HepG2 (cell line): ENCODE measurements around the gene IER2. TPM values are rescaled to one million over a fixed set of nuclear protein-coding genes. Genes with fewer than 3 reads are reported as not detected.

ENCODE experiments used
- AKAP8 ChIP-seq: sonication (generic); formaldehyde crosslinking; IDR thresholded peaks from 2 replicates; pipeline ENCODE4 v1.5.1; 2020; ENCODE audit warnings: mild to moderate bottlenecking, missing genetic modification reagents
- CBX1 ChIP-seq: IDR thresholded peaks from one replicate; pipeline ENCODE4 v1.6.1; 2016; ENCODE audit warnings: antibody characterized with exemption, low read depth
- CEBPG ChIP-seq: IDR thresholded peaks from 2 replicates; pipeline ENCODE4 v1.6.1; 2016
- HNF4A ChIP-seq: sonication (generic); formaldehyde crosslinking; IDR thresholded peaks from 2 replicates; pipeline ENCODE4 v1.4.0; 2020; ENCODE audit warnings: missing genetic modification reagents
- KDM1A ChIP-seq: IDR thresholded peaks from 2 replicates; pipeline ENCODE4 v1.6.1; 2016; ENCODE audit warnings: missing compliant biosample characterization
- KLF12 ChIP-seq: sonication (generic); formaldehyde crosslinking; IDR thresholded peaks from 2 replicates; pipeline ENCODE4 v1.4.0; 2020; ENCODE audit warnings: missing genetic modification reagents, borderline replicate concordance
- NFATC3 ChIP-seq: sonication (generic); formaldehyde crosslinking; IDR thresholded peaks from 2 replicates; pipeline ENCODE4 v1.5.1; 2020; ENCODE audit warnings: mild to moderate bottlenecking, missing genetic modification reagents
- NR2F6 ChIP-seq, 2 experiments: IDR thresholded peaks; 2 replicates each; pipeline ENCODE4 v1.6.1; 2016; ENCODE audit warnings: antibody characterized with exemption in 1 of 2, mild to moderate bottlenecking in 1 of 2
- NR3C1 ChIP-seq: sonication (generic); formaldehyde crosslinking; IDR thresholded peaks from 2 replicates; pipeline ENCODE4 v1.4.0; 2020; ENCODE audit warnings: missing genetic modification reagents
- ONECUT2 ChIP-seq: sonication (generic); formaldehyde crosslinking; IDR thresholded peaks from 2 replicates; pipeline ENCODE4 v1.4.0; 2020; ENCODE audit warnings: missing genetic modification reagents
- RFX5 ChIP-seq: IDR thresholded peaks from 2 replicates; pipeline ENCODE4 v1.6.1; 2011; ENCODE audit warnings: low read depth, low read length, improper control_type of control experiment
- SRSF1 ChIP-seq: fragments of 200-400 bp; formaldehyde crosslinking; optimal IDR thresholded peaks from 2 replicates; pipeline ENCODE3; 2017; ENCODE audit warnings: mild to moderate bottlenecking, low read depth, low read length, moderate library complexity
- THAP8 ChIP-seq: sonication (generic); formaldehyde crosslinking; IDR thresholded peaks from 2 replicates; pipeline ENCODE4 v1.5.1; 2020; ENCODE audit warnings: missing genetic modification reagents, mild to moderate bottlenecking, borderline replicate concordance
- ZBTB14 ChIP-seq: sonication (generic); formaldehyde crosslinking; IDR thresholded peaks from 2 replicates; pipeline ENCODE4 v1.4.0; 2020; ENCODE audit warnings: missing genetic modification reagents
- ZHX1 ChIP-seq: sonication (generic); formaldehyde crosslinking; IDR thresholded peaks from 2 replicates; pipeline ENCODE4 v1.8.1; 2022; ENCODE audit warnings: low read depth, mild to moderate bottlenecking, missing genetic modification reagents
- ZNF180 ChIP-seq: sonication (generic); formaldehyde crosslinking; IDR thresholded peaks from 2 replicates; pipeline ENCODE4 v1.4.0; 2020; ENCODE audit warnings: low read depth, missing genetic modification reagents, borderline replicate concordance
- ZNF234 ChIP-seq: sonication (generic); formaldehyde crosslinking; conservative IDR thresholded peaks from 2 replicates; pipeline ENCODE4 v1.5.1; 2020; ENCODE audit warnings: mild to moderate bottlenecking, missing genetic modification reagents
- ZNF260 ChIP-seq: sonication (generic); formaldehyde crosslinking; IDR thresholded peaks from 2 replicates; pipeline ENCODE4 v1.4.0; 2020; ENCODE audit warnings: missing genetic modification reagents, low read depth, mild to moderate bottlenecking, borderline replicate concordance
- ZNF317 ChIP-seq: sonication (generic); formaldehyde crosslinking; IDR thresholded peaks from 2 replicates; pipeline ENCODE4 v1.5.0; 2020; ENCODE audit warnings: mild to moderate bottlenecking, missing genetic modification reagents
- ZNF563 ChIP-seq: sonication (generic); formaldehyde crosslinking; IDR thresholded peaks from 2 replicates; pipeline ENCODE4 v1.8.0; 2022; ENCODE audit warnings: mild to moderate bottlenecking, moderate library complexity, missing genetic modification reagents
- ZNF598 ChIP-seq: sonication (generic); formaldehyde crosslinking; IDR thresholded peaks from 2 replicates; pipeline ENCODE4 v1.5.1; 2020; ENCODE audit warnings: mild to moderate bottlenecking, missing genetic modification reagents, borderline replicate concordance
- ZNF605 ChIP-seq: sonication (generic); formaldehyde crosslinking; IDR thresholded peaks from 2 replicates; pipeline ENCODE4 v1.8.0; 2022; ENCODE audit warnings: mild to moderate bottlenecking, missing genetic modification reagents
- ZNF773 ChIP-seq: sonication (generic); formaldehyde crosslinking; IDR thresholded peaks from 2 replicates; pipeline ENCODE4 v1.4.0; 2020; ENCODE audit warnings: missing genetic modification reagents, borderline replicate concordance
- ZSCAN12 ChIP-seq: sonication (generic); formaldehyde crosslinking; IDR thresholded peaks from 2 replicates; pipeline ENCODE4 v1.9.0; 2021; ENCODE audit warnings: mild to moderate bottlenecking, missing genetic modification reagents
- ZSCAN30 ChIP-seq: sonication (generic); formaldehyde crosslinking; IDR thresholded peaks from 2 replicates; pipeline ENCODE4 v1.5.0; 2020; ENCODE audit warnings: mild to moderate bottlenecking, missing genetic modification reagents
- ZSCAN5A ChIP-seq: sonication (generic); formaldehyde crosslinking; IDR thresholded peaks from 2 replicates; pipeline ENCODE4 v1.8.0; 2022; ENCODE audit warnings: mild to moderate bottlenecking, missing genetic modification reagents, borderline replicate concordance
- polyA plus RNA-seq, 8 experiments: library from polyadenylated mRNA; depleted of rRNA in 3 of 8; stranded (reverse) in 7 of 8; unstranded in 1 of 8; fragments of >200 nt; fragmentation: Illumina TruSeq in 4 of 8; extraction: Trizol in 4 of 8; gene quantifications; 2 replicates each; pipeline versions ENCODE4 v1.2.1 to v1.2.3, GENCODE V29; 2011 to 2016; ENCODE audit warnings: low read depth in 4 of 8, missing spikeins in 1 of 8, mixed read lengths in 1 of 8; ENCODE audit not compliant: insufficient read depth in 1 of 8
- total RNA-seq, 5 experiments: library from RNA; depleted of rRNA; stranded (reverse); fragments of >200 nt; fragmentation: Illumina TruSeq; extraction: Trizol; gene quantifications; 2 replicates each; pipeline ENCODE4 v1.2.3, GENCODE V29; 2016; ENCODE audit warnings: low read depth in 1 of 5

The IER2 gene
- total and polyA plus RNA-seq, 2 of the 13 experiments (the other 11 are each of a cell fraction or from before 2014, with no cell fraction given) = 10.1 to 14.3 TPM

- TF ChIP-seq THAP8 (CRISPR knock-in tag) (no peak), NR2F6 (IDR thresholded peaks at IDR 0.05) (peak; percentile 28), NR2F6 (CRISPR knock-in tag; IDR thresholded peaks at IDR 0.05) (peak; percentile 78), ZNF773 (CRISPR knock-in tag) (no peak), CBX1 (no peak), ZNF563 (CRISPR knock-in tag) (no peak), KDM1A (CRISPR knock-in tag) (no peak), ZNF234 (CRISPR knock-in tag) (no peak), SRSF1 (no peak), ZNF260 (CRISPR knock-in tag) (no peak), CEBPG (CRISPR knock-in tag) (no peak), ZHX1 (no peak), ZNF598 (CRISPR knock-in tag) (no peak), AKAP8 (peak; percentile 47; the same call in 1 of the 2 replicates), ZNF180 (CRISPR knock-in tag) (no peak), ZSCAN30 (CRISPR knock-in tag) (no peak), ZBTB14 (CRISPR knock-in tag) (no peak), KLF12 (CRISPR knock-in tag) (no peak; the same call in 1 of the 2 replicates), ZSCAN5A (CRISPR knock-in tag) (no peak), ZSCAN12 (no peak), ZNF317 (CRISPR knock-in tag) (0 out of 2 replicates have a peak, but pooled peaks have one; percentile 32), NFATC3 (CRISPR knock-in tag) (no peak), NR3C1 (no peak), RFX5 (no peak), ZNF605 (CRISPR knock-in tag) (peak; percentile 20; the same call in 1 of the 2 replicates), HNF4A (no peak), ONECUT2 (CRISPR knock-in tag) (no peak)
These were observed 5.5 kb downstream of the IER2 start (continued) for GRCh38 chr19:13155472-13156359.
